Measurements from ENCODE around the gene FSHR.

DNA sequence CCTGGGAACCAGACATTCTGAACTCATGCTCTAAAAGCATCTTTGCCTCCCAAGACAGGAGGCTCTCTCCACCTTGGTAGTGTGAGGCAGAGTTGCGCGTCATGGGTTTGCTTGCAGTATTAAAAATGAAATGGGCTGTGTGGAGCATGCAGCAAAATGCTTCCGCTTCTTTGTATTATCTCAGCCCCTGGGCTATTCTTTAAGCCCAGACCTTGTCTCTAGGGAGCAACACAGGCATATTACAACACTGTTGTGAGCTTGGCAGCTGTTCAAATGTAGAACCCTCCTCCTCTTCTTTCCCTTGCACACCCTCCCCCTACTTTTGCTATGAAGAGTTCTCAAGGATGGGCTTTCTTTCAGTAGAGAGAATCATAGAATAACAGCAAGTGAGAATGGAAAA is 213.7 kb downstream of the FSHR start:
- TF ChIP-seq, protein P1, sequence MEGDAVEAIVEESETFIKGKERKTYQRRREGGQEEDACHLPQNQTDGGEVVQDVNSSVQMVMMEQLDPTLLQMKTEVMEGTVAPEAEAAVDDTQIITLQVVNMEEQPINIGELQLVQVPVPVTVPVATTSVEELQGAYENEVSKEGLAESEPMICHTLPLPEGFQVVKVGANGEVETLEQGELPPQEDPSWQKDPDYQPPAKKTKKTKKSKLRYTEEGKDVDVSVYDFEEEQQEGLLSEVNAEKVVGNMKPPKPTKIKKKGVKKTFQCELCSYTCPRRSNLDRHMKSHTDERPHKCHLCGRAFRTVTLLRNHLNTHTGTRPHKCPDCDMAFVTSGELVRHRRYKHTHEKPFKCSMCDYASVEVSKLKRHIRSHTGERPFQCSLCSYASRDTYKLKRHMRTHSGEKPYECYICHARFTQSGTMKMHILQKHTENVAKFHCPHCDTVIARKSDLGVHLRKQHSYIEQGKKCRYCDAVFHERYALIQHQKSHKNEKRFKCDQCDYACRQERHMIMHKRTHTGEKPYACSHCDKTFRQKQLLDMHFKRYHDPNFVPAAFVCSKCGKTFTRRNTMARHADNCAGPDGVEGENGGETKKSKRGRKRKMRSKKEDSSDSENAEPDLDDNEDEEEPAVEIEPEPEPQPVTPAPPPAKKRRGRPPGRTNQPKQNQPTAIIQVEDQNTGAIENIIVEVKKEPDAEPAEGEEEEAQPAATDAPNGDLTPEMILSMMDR (conservative IDR thresholded peaks at IDR 0.05; ENCODE audit: low read depth, low read length): no peak
- no peak for TF ChIP-seq EZH2 (IDR thresholded peaks at IDR 0.05; ENCODE audit: borderline replicate concordance, low read depth, low read length, poor library complexity, severe bottlenecking)

Data from A673 (cell line).